Peyer's patch (tissue), 4 donors: ENCODE results near the gene MSN. TPM values are rescaled to one million over a fixed set of nuclear protein-coding genes. Genes with fewer than 3 reads are reported as not detected.

Source experiments
- DNase-seq, 3 donors: peaks; one replicate each; pipeline ENCODE4 v3.0.0-alpha.2; 2017 to 2019
- H3K27ac ChIP-seq, 4 donors: fragments of 200-600 bp; sonication (generic); one replicate each; pipeline ENCODE4 v1.5.1; 2016 to 2019
- H3K27me3 ChIP-seq, 2 donors: fragments of 200-600 bp; sonication (generic); one replicate each; pipeline ENCODE4 v1.5.1; 2019
- H3K36me3 ChIP-seq, 3 donors: fragments of 200-600 bp; sonication (generic); one replicate each; pipeline ENCODE4 v1.5.1; 2016 to 2019
- H3K4me1 ChIP-seq, 4 donors: fragments of 200-600 bp; sonication (generic); one replicate each; pipeline ENCODE4 v1.5.1; 2016 to 2019
- H3K4me3 ChIP-seq, 4 donors: fragments of 200-600 bp; sonication (generic); 1 replicate in 3 of 4; 2 replicates in 1 of 4; pipeline ENCODE4 v1.5.1; 2016 to 2019; ENCODE audit warnings: mild to moderate bottlenecking in 1 of 4
- H3K9me3 ChIP-seq, 4 donors: fragments of 200-600 bp; sonication (generic); one replicate each; pipeline ENCODE4 v1.5.1; 2016 to 2019; ENCODE audit warnings: mild to moderate bottlenecking in 1 of 4
- POLR2A ChIP-seq, 2 donors: fragments of 450-650 bp; IDR thresholded peaks; one replicate each; pipeline ENCODE4 v1.5.1; 2017; ENCODE audit warnings: antibody characterized with exemption in 2 of 2, mild to moderate bottlenecking in 2 of 2, moderate library complexity in 2 of 2
- total RNA-seq, 4 donors: library from RNA; depleted of rRNA; stranded (reverse); fragments of >200 nt; gene quantifications; one replicate each; pipeline ENCODE4 v1.1.0, GENCODE V29; 2016
- TF ChIP-seq, protein P1 (sequence below), 6 experiments: fragments of 450-650 bp in 4 of 6; fragments of 200-600 bp in 2 of 6; sonication (generic) in 1 of 6; IDR thresholded peaks; one replicate each; pipeline ENCODE4 v1.5.1; 2017 to 2019; ENCODE audit warnings: antibody characterized with exemption in 6 of 6, mild to moderate bottlenecking in 3 of 6, moderate library complexity in 1 of 6

MSN gene
- total RNA-seq, 4 donors from 2014 or later = 22.4 to 126 (median 33.4) TPM

DNA sequence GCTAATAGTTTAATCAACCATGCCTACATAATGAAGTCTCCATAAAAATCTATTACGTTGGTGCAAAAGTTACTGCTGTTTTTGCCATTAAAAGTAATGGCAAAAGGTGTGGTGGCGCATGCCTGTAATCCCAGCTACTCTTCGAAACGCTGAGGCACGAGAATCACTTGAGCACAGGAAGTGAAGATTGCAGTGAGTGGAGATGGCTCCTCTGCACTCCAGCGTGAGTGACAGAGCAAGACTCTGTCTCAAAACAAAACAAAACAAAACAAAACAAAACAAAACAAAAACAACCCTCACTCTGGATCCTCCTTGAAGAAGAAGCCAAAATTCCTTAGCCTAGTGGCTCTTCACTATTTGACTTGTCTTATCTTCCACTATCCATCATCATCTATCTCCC lies 78.0 kb downstream of the MSN start:
- no peak overlapping the region for H3K4me3 ChIP-seq
- H3K27ac ChIP-seq = no peak overlapping the region
- DNase-seq = no peak
- H3K36me3 ChIP-seq = no peaks in the 10 kb centered on the region
- no peaks in the 10 kb centered on the region for H3K4me1 ChIP-seq
- H3K27me3 ChIP-seq = no peaks in the 10 kb centered on the region
- H3K9me3 ChIP-seq = no peaks in the 10 kb centered on the region
- TF ChIP-seq POLR2A (IDR thresholded peaks at IDR 0.05) = no peak
- TF ChIP-seq, protein P1, sequence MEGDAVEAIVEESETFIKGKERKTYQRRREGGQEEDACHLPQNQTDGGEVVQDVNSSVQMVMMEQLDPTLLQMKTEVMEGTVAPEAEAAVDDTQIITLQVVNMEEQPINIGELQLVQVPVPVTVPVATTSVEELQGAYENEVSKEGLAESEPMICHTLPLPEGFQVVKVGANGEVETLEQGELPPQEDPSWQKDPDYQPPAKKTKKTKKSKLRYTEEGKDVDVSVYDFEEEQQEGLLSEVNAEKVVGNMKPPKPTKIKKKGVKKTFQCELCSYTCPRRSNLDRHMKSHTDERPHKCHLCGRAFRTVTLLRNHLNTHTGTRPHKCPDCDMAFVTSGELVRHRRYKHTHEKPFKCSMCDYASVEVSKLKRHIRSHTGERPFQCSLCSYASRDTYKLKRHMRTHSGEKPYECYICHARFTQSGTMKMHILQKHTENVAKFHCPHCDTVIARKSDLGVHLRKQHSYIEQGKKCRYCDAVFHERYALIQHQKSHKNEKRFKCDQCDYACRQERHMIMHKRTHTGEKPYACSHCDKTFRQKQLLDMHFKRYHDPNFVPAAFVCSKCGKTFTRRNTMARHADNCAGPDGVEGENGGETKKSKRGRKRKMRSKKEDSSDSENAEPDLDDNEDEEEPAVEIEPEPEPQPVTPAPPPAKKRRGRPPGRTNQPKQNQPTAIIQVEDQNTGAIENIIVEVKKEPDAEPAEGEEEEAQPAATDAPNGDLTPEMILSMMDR (IDR thresholded peaks at IDR 0.05) = no peak

DNA sequence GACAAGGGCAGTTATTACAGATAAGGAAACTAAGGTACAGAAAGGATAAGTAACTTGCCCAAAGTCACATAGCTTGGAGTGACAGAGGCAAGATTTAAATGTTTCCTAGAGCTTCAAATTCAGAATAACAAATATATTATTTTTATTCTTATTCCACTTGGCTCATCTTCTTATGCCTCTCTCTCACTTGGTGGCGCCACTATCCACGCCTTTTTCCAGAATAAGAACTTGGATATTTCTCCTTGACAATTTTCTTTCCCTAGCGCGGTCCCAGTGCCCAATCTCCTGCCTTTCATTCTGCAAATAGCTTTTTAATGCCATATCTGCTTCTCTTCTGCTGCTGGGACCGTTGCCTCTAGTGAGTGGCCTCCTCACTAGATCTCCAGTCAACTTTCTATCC lies 78.5 kb downstream of the MSN start:
- Histone ChIP-seq H3K36me3 (no peaks in the 10 kb centered on the region), H3K4me1 (no peaks in the 10 kb centered on the region), H3K27me3 (no peaks in the 10 kb centered on the region), H3K4me3 (no peak overlapping the region), H3K9me3 (no peaks in the 10 kb centered on the region), H3K27ac (no peak overlapping the region)
- no peak for TF ChIP-seq POLR2A (IDR thresholded peaks at IDR 0.05)
- TF ChIP-seq, protein P1 (IDR thresholded peaks at IDR 0.05) = peak in 4 of 6 experiments; percentile 8 to 39 (median 26)
- no peak for DNase-seq

DNA sequence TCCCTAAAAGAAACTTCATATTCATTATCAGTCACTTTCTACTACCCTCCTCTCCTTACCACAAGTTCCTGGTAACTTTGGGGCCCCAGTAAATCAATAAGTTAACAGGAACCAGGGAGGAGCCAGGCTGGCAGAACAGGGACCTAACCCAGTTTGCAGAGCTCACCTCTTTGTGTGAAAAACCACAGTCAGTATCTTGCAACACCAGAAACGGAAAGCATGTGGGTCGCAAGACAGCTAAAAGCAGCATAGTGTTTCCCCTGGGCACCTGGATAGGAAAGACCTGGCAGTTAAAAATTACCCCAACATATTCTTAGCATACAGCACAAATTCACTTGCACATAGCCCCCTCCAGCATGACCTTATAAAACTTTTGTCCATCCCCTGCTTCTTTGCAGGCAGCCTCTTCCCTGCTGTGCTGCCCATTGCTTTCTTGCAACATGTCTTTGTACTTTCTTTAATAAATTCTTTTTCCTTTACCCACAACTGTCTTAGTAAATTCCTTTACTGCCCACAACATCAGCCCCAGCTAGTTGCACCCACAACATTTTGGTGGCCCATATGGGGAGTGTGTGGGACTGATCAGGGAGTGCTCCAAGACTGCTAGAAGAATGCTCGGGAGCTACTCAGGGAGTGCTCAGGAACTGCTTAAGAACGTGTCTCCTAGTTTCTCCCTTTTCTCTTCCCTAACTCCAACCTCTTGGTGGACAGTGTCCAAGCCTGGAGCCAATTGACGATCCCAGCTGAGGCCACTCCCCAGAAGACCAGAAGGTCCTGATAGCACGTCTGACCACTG lies 83.4 kb downstream of the MSN start:
- Histone ChIP-seq H3K27me3 (no peaks in the 10 kb centered on the region), H3K36me3 (no peaks in the 10 kb centered on the region), H3K4me3 (no peak overlapping the region), H3K9me3 (no peaks in the 10 kb centered on the region), H3K4me1 (no peaks in the 10 kb centered on the region), H3K27ac (no peak overlapping the region)
- peak in 2 of 3 donors; percentile 36 to 57 for DNase-seq
- TF ChIP-seq, protein P1 (IDR thresholded peaks at IDR 0.05) = no peak
- no peak for TF ChIP-seq POLR2A (IDR thresholded peaks at IDR 0.05)

DNA sequence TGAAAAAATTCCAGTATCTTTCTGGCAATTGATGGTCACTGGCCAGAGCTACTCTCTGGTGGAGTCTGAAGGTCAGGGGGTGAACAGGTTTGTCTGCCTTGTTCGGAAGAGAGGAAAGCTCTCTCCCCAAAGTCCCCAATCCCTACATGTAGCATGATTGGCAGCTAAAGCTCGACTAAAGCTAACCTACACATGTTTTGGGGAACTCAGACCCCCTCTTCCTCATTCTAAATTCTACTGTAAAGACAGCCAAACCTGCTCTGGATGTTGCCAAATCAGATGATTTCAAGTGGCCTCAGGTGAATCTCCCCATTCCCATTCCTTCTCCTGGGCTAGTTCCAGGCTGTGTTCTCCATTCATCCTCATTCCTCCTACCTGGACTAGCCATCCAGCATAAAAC lies 84.1 kb downstream of the MSN start:
- H3K27me3 ChIP-seq = no peaks in the 10 kb centered on the region
- H3K36me3 ChIP-seq = no peaks in the 10 kb centered on the region
- H3K4me3 ChIP-seq = no peak overlapping the region
- H3K9me3 ChIP-seq = no peaks in the 10 kb centered on the region
- no peak for DNase-seq
- no peak overlapping the region for H3K27ac ChIP-seq
- no peak for TF ChIP-seq POLR2A (IDR thresholded peaks at IDR 0.05)
- TF ChIP-seq, protein P1 (IDR thresholded peaks at IDR 0.05) = no peak
- no peaks in the 10 kb centered on the region for H3K4me1 ChIP-seq

DNA sequence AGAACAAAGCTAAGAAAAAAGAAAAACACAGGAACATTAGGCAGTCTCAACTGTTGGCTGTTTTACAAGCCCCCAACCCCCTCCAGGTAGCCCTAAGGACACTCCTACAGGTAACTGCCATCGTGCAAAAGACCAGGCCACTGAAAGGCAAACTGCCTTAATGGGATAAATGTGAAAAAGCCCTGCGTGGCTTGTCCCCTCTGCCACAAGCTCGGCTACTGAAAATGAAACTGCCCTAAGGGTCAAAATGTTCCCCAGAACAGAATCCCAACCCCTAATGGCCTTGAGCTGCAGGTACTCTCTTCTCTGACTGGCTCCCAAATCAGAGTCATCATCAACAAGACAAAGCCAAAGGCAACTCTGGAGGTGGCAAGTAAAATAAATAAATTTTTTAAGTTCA lies 84.8 kb downstream of the MSN start:
- Histone ChIP-seq H3K36me3 (no peaks in the 10 kb centered on the region), H3K9me3 (no peaks in the 10 kb centered on the region), H3K4me3 (no peak overlapping the region), H3K27me3 (no peaks in the 10 kb centered on the region), H3K27ac (no peak overlapping the region), H3K4me1 (no peaks in the 10 kb centered on the region)
- DNase-seq = no peak
- no peak for TF ChIP-seq POLR2A (IDR thresholded peaks at IDR 0.05)
- TF ChIP-seq, protein P1 (IDR thresholded peaks at IDR 0.05) = no peak
